HG03066 (cell line): Measurements from ENCODE around the gene IP6K2.
"Not testable (repeated sequence)": the region's sequence is repeated elsewhere in the genome, so short reads cannot be mapped to it uniquely, and the experiment has no call there.

Experiments used
- ATAC-seq: cut with Tn5 transposase; IDR thresholded peaks from one replicate; pipeline ENCODE4 v1.9.1; 2021; ENCODE audit warnings: low read depth; ENCODE audit not compliant: unreplicated experiment

The IP6K2 gene

GRCh38 chr3:48733752-48734518 is 16.9 kb upstream of the IP6K2 start:
- not testable (repeated sequence) for ATAC-seq

- no peak for ATAC-seq
Observed at GRCh38 chr3:48727511-48727910, 10.5 kb upstream of the IP6K2 start.

GRCh38 chr3:48725185-48725855 is 8.3 kb upstream of the IP6K2 start:
- not testable (repeated sequence) for ATAC-seq

- no peak for ATAC-seq
Observed at GRCh38 chr3:48723725-48724124, 6.7 kb upstream of the IP6K2 start.

GRCh38 chr3:48723293-48723692 is 6.3 kb upstream of the IP6K2 start:
- ATAC-seq: not testable (repeated sequence)

- no peak for ATAC-seq
Observed at GRCh38 chr3:48716508-48716981, 476 bp downstream of the IP6K2 start.

GRCh38 chr3:48715174-48715800 is 1.7 kb downstream of the IP6K2 start:
- no peak for ATAC-seq

- ATAC-seq: no peak
Observed at GRCh38 chr3:48711727-48712126, 5.3 kb downstream of the IP6K2 start.

GRCh38 chr3:48709051-48709461 is 8.0 kb downstream of the IP6K2 start:
- ATAC-seq: no peak

GRCh38 chr3:48708481-48708889 is 8.5 kb downstream of the IP6K2 start:
- ATAC-seq: no peak

- no peak for ATAC-seq
Observed at GRCh38 chr3:48707157-48707556, 9.9 kb downstream of the IP6K2 start.

- ATAC-seq: no peak
Observed at GRCh38 chr3:48702320-48702920, 14.6 kb downstream of the IP6K2 start.

- ATAC-seq: no peak
Observed at GRCh38 chr3:48700731-48701405, 16.2 kb downstream of the IP6K2 start.

GRCh38 chr3:48698891-48699290 is 18.1 kb downstream of the IP6K2 start:
- no peak for ATAC-seq

- ATAC-seq: no peak
Observed at GRCh38 chr3:48697952-48698351, 19.1 kb downstream of the IP6K2 start.

GRCh38 chr3:48696601-48697000 is 20.4 kb downstream of the IP6K2 start:
- ATAC-seq: no peak

- no peak for ATAC-seq
Observed at GRCh38 chr3:48696156-48696555, 20.9 kb downstream of the IP6K2 start.

GRCh38 chr3:48695393-48695753 is 21.6 kb downstream of the IP6K2 start:
- no peak for ATAC-seq

- ATAC-seq: no peak
Observed at GRCh38 chr3:48694610-48695392, 22.2 kb downstream of the IP6K2 start.

GRCh38 chr3:48693826-48694225 is 23.2 kb downstream of the IP6K2 start:
- no peak for ATAC-seq
